K562 (cell line): ENCODE data around the gene RNF212B. TPM values are rescaled to one million over a fixed set of nuclear protein-coding genes. Genes with fewer than 3 reads are reported as not detected.

Experiments used
- CCNT2 ChIP-seq: IDR thresholded peaks from 2 replicates; pipeline ENCODE4 v1.6.1; 2011; ENCODE audit warnings: borderline replicate concordance, low read depth, mild to moderate bottlenecking, moderate library complexity, mixed read lengths, low read length; ENCODE audit not compliant: insufficient read length; ENCODE audit errors: extremely low read depth
- JUND ChIP-seq, 2 experiments: IDR thresholded peaks; 2 replicates in 1 of 2; 3 replicates in 1 of 2; pipeline ENCODE4 v1.6.1; 2011; ENCODE audit warnings: borderline replicate concordance in 2 of 2, low read depth in 2 of 2, low read length in 2 of 2, improper control_type of control experiment in 1 of 2, missing biosample characterization in 1 of 2, missing genetic modification characterization in 1 of 2, missing genetic modification reagents in 1 of 2
- KLF6 ChIP-seq: fragments of 250-450 bp; sonication (Bioruptor Pico); IDR thresholded peaks from 2 replicates; pipeline ENCODE4 v1.4.0; 2020; ENCODE audit warnings: mild to moderate bottlenecking, moderate library complexity, borderline replicate concordance
- SMARCE1 ChIP-seq: fragments of 450-650 bp; IDR thresholded peaks from 2 replicates; pipeline ENCODE4 v1.7.1; 2016; ENCODE audit warnings: mild to moderate bottlenecking
- WHSC1 ChIP-seq: IDR thresholded peaks from one replicate; pipeline ENCODE4 v1.6.1; 2012; ENCODE audit warnings: low read length, control low read depth, inconsistent platforms
- XRCC5 ChIP-seq: fragments of 200-400 bp; formaldehyde crosslinking; IDR thresholded peaks from 2 replicates; pipeline ENCODE4 v1.6.1; 2017; ENCODE audit warnings: low read depth, mild to moderate bottlenecking, low read length
- polyA plus RNA-seq, 8 experiments: library from polyadenylated mRNA; depleted of rRNA in 4 of 8; stranded (reverse) in 5 of 8; unstranded in 3 of 8; fragments of >200 nt; fragmentation: Nextera tagmentation in 2 of 8; fragmentation: Illumina TruSeq in 1 of 8; extraction: Ambion mirVana in 2 of 8; extraction: Trizol in 1 of 8; gene quantifications; 2 replicates each; pipeline versions ENCODE4 v1.2.1 to v1.2.3, GENCODE V29; 2011 to 2014; ENCODE audit warnings: inconsistent platforms in 1 of 8, missing spikeins in 1 of 8
- total RNA-seq, 7 experiments: library from RNA; depleted of rRNA in 6 of 7; stranded (reverse); fragments of >200 nt in 6 of 7; fragmentation: Illumina TruSeq in 2 of 7; extraction: Trizol in 2 of 7; gene quantifications; 2 replicates each; pipeline versions ENCODE4 v1.2.1 to v1.2.3, GENCODE V29; 2011 to 2021; ENCODE audit warnings: low replicate concordance in 1 of 7
- TF ChIP-seq, protein P1 (sequence below): sonication (generic); formaldehyde crosslinking; IDR thresholded peaks from 2 replicates; pipeline ENCODE4 v1.8.0; 2022; ENCODE audit warnings: mild to moderate bottlenecking, missing genetic modification reagents
- TF ChIP-seq, protein P2 (sequence below): sonication (generic); formaldehyde crosslinking; IDR thresholded peaks from 2 replicates; pipeline ENCODE4 v1.8.1; 2022; ENCODE audit warnings: missing genetic modification reagents
- TF ChIP-seq, protein P3 (sequence below), 2 experiments: IDR thresholded peaks; 2 replicates each; pipeline ENCODE4 v1.6.1; 2012; ENCODE audit warnings: improper control_type of control experiment in 2 of 2, low read depth in 2 of 2, low read length in 2 of 2, borderline replicate concordance in 1 of 2
- TF ChIP-seq, protein P4 (sequence below): fragments of 450-650 bp; formaldehyde crosslinking; IDR thresholded peaks from 2 replicates; pipeline ENCODE4 v1.4.0; 2022; ENCODE audit warnings: mild to moderate bottlenecking, moderate library complexity
- TF ChIP-seq, protein P5 (sequence below): fragments of 150-350 bp; IDR thresholded peaks from 2 replicates; pipeline ENCODE4 v1.6.1; 2014; ENCODE audit warnings: low read depth, mild to moderate bottlenecking, low read length, borderline replicate concordance

RNF212B gene
- total and polyA plus RNA-seq, 9 of the 15 experiments (the other 6 are each of a cell fraction or from before 2014, with no cell fraction given): 0.15 to 0.43 (median 0.27) TPM; not detected in 3

DNA sequence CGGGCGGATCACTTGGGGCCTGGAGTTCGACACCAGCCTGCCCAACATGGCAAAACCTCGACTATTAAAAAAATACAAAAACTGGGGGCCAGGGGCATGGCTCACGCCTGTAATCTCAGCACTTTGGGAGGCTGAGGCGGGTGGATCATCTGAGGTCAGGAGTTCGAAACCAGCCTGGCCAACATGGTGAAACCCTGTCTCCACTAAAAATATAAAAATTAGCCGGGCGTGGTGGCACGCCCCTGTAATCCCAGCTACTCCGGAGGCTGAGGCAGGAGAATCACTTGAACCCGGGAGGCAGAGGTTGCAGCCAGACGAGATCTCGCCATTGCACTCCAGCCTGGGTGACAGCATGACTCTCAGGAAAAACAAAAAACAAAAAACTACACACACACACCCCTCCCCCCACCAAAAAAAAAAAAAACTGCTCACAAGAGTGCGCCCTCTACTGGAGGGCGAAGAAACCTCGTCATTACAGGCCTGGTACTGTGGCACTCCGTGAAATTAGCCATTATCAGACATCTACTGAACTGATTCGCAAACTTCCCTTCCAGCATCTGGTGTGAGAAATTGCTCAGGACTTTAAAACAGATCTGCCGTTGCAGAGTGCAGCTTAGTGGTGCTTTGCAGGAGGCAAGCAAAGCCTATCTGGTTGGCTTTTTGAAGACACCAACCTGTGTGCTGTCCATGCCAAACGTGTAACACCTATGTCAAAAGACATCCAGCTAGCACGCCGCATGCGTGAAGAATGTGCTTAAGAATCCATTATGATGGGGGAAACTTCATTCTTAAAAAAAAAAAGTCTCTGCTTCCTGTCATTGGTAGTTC is 57.2 kb downstream of the RNF212B start (continued):
- TF ChIP-seq KLF6 (CRISPR knock-in tag): no peak
- TF ChIP-seq, protein P1, sequence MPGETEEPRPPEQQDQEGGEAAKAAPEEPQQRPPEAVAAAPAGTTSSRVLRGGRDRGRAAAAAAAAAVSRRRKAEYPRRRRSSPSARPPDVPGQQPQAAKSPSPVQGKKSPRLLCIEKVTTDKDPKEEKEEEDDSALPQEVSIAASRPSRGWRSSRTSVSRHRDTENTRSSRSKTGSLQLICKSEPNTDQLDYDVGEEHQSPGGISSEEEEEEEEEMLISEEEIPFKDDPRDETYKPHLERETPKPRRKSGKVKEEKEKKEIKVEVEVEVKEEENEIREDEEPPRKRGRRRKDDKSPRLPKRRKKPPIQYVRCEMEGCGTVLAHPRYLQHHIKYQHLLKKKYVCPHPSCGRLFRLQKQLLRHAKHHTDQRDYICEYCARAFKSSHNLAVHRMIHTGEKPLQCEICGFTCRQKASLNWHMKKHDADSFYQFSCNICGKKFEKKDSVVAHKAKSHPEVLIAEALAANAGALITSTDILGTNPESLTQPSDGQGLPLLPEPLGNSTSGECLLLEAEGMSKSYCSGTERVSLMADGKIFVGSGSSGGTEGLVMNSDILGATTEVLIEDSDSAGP (CRISPR knock-in tag): no peak
- TF ChIP-seq, protein P2, sequence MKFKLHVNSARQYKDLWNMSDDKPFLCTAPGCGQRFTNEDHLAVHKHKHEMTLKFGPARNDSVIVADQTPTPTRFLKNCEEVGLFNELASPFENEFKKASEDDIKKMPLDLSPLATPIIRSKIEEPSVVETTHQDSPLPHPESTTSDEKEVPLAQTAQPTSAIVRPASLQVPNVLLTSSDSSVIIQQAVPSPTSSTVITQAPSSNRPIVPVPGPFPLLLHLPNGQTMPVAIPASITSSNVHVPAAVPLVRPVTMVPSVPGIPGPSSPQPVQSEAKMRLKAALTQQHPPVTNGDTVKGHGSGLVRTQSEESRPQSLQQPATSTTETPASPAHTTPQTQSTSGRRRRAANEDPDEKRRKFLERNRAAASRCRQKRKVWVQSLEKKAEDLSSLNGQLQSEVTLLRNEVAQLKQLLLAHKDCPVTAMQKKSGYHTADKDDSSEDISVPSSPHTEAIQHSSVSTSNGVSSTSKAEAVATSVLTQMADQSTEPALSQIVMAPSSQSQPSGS (CRISPR knock-in tag): no peak
- TF ChIP-seq, protein P3, sequence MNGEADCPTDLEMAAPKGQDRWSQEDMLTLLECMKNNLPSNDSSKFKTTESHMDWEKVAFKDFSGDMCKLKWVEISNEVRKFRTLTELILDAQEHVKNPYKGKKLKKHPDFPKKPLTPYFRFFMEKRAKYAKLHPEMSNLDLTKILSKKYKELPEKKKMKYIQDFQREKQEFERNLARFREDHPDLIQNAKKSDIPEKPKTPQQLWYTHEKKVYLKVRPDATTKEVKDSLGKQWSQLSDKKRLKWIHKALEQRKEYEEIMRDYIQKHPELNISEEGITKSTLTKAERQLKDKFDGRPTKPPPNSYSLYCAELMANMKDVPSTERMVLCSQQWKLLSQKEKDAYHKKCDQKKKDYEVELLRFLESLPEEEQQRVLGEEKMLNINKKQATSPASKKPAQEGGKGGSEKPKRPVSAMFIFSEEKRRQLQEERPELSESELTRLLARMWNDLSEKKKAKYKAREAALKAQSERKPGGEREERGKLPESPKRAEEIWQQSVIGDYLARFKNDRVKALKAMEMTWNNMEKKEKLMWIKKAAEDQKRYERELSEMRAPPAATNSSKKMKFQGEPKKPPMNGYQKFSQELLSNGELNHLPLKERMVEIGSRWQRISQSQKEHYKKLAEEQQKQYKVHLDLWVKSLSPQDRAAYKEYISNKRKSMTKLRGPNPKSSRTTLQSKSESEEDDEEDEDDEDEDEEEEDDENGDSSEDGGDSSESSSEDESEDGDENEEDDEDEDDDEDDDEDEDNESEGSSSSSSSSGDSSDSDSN (IDR thresholded peaks at IDR 0.05; ENCODE audit: borderline replicate concordance in 1 of 2, low read depth in 2 of 2, low read length in 2 of 2): no peak
- TF ChIP-seq, protein P4, sequence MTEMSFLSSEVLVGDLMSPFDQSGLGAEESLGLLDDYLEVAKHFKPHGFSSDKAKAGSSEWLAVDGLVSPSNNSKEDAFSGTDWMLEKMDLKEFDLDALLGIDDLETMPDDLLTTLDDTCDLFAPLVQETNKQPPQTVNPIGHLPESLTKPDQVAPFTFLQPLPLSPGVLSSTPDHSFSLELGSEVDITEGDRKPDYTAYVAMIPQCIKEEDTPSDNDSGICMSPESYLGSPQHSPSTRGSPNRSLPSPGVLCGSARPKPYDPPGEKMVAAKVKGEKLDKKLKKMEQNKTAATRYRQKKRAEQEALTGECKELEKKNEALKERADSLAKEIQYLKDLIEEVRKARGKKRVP: no peak
- peak; percentile 88; the same call in 1 of the 2 replicates for TF ChIP-seq XRCC5
- no peak for TF ChIP-seq CCNT2
- TF ChIP-seq, protein P5, sequence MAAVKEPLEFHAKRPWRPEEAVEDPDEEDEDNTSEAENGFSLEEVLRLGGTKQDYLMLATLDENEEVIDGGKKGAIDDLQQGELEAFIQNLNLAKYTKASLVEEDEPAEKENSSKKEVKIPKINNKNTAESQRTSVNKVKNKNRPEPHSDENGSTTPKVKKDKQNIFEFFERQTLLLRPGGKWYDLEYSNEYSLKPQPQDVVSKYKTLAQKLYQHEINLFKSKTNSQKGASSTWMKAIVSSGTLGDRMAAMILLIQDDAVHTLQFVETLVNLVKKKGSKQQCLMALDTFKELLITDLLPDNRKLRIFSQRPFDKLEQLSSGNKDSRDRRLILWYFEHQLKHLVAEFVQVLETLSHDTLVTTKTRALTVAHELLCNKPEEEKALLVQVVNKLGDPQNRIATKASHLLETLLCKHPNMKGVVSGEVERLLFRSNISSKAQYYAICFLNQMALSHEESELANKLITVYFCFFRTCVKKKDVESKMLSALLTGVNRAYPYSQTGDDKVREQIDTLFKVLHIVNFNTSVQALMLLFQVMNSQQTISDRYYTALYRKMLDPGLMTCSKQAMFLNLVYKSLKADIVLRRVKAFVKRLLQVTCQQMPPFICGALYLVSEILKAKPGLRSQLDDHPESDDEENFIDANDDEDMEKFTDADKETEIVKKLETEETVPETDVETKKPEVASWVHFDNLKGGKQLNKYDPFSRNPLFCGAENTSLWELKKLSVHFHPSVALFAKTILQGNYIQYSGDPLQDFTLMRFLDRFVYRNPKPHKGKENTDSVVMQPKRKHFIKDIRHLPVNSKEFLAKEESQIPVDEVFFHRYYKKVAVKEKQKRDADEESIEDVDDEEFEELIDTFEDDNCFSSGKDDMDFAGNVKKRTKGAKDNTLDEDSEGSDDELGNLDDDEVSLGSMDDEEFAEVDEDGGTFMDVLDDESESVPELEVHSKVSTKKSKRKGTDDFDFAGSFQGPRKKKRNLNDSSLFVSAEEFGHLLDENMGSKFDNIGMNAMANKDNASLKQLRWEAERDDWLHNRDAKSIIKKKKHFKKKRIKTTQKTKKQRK: no peak
- TF ChIP-seq WHSC1: no peak
- peak; percentile 59 for TF ChIP-seq JUND (IDR thresholded peaks at IDR 0.05; ENCODE audit: borderline replicate concordance, low read depth, low read length)
- peak; percentile 38; the same call in 2 of the 3 replicates for TF ChIP-seq JUND (tag; IDR thresholded peaks at IDR 0.05; ENCODE audit: borderline replicate concordance, low read depth, low read length)
- 0 out of 2 replicates have a peak, but pooled peaks have one; percentile 65 for TF ChIP-seq SMARCE1
